Forelimb muscle (tissue), 1 donor: ENCODE results near the gene TMEM108. TPM values are rescaled to one million over a fixed set of nuclear protein-coding genes. Genes with fewer than 3 reads are reported as not detected.

Source experiments
- DNase-seq: peaks from one replicate; pipeline ENCODE4 v3.0.0-alpha.2; 2013; ENCODE audit warnings: low read depth
- polyA plus RNA-seq: library from polyadenylated mRNA; unstranded; fragments of 120-200 nt; gene quantifications from one replicate; pipeline ENCODE4 v1.2.1, GENCODE V29; 2013; ENCODE audit not compliant: insufficient read length

The TMEM108 gene
- polyA plus RNA-seq, 1 donor = 18.6 TPM

DNA sequence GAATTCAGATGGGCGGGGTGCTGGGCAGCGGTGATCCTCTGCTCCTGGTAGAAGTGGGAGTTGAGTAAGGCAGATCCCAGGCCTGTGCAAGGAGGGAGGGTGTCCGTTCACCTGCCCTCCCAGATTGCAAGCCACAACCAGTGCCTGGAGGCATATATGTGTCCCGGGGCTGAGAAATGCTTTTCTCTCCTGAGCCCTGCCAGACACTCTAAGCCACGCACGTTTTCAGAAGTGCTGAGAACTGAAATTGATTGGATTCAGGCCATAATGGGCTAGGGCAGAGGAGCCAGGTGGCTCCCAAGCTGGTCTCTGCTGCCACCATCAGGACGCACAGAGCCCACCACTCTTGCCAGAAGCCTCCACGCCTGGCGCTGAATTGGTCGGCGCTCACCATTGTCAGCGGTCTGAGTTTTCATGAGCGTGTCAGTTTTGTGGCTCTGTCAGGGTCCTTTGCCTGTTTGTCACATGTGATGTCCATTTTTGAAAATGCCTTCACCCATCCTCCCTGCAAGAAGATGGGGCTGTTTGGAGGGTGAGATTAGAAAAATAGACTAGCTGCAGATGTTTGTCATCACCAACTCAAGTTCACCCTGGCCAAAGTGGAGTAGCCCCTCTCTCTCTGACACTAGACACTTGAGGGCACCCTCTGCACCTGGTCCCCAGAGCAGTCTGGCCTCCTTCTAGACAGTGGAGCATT lies 346.3 kb downstream of the TMEM108 start:
- peak; percentile 43 for DNase-seq

DNA sequence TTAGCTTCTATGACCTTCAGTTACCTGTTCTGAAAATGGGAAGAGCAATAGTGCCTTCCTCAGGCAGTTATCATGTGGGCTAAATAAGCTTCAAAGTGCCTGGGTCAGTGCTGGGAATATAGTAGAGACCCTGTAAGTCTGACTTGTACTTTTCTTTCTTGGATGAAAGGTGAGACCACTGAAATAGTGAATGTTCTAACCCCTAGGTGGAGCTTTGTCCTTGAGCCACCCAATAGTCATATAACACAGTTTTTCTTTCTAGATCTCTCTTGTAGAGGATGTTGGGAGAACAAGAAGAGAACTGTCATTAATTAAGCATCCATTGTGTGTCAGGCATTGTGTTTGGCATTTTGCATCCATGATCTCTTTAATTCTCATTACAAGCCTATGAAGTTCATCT lies 348.7 kb downstream of the TMEM108 start:
- no peak for DNase-seq

DNA sequence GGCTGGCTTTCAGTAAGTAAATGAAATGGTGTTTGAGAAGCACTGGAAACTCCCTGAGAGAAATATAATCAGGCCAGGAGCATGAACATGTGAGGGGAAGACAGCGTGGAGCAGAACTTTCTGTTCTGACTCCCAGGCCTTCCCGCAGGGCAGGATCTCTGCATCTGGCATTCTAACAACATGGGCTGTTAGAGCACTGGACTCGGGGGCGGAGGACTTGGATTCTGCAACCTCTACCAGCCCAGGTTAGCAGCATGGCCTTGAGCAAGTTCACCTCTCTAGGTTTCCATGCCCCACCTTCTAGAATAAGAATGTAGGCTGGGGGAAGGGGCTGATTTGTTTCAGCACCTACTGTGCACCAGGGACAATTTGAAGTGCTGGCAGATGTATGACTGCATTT lies 349.1 kb downstream of the TMEM108 start:
- DNase-seq = no peak

DNA sequence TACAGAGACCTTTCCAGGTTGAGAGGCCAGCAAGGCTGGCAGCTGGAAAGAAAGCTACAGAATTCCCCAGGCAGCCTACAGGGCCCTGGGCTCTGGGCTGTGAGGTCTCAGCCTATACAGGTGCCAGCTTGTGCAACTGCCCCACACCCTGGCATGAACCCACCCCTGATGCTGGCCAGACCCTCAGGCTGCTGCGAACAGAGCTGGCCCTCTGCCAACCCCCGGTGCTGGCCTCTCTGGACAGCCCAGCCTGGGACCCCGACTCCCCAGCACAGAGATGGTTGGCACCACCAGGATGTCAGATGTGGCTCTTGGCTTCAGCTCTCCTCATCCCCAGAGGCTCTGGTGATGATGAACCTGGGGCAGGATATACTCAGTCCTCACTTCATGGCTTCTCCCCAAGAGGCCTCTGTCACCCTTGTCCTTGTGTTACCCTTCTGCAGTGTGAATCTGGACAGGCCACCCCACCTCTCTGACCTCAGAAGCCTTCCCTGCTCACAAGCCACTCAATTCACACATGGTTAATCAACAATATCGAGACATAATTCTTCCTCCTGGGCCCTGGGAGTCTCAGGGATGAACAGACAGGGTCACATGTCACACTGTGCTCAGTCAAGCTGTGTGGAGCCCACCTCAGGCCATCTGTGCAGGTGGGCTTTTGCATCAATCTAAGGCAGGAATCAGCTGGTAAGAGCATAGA lies 350.7 kb downstream of the TMEM108 start:
- DNase-seq = no peak

DNA sequence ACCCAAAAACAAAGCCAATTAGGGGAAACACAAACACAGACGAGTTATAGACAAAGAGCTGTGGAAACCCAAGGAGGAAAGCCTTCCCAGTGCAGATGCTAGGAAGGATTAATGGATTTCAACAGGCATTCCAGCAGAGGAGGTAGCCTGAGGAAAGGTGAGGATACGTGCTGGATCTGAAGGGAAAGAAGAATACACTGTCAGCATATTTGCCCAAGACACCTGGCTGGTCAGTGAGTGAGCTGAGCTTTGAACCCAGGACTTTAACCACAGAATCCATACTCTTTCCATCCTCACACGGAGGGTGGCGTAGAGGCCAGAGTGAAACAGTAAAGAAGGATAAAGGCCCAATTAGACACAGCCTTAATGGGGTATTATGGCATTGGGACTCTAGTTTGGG lies 352.5 kb downstream of the TMEM108 start:
- no peak for DNase-seq

DNA sequence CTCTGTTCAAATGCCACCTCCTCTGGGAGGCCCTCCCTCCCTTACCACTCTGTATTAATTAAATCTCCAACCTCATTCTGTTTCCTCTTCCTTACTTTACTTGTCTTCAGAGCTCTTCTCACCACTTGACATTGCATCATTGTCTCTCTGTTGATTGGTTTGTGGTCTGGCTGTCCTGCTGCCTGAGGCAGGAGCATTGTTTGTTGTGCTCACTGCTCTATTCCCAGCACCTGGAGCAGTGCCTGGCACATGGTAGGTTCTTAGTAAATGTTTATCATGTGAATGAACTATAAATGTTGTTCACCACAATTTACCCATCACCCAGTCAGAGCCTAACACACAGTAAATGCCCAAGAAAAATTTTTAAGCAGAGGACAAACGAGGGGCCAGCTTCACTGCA lies 355.0 kb downstream of the TMEM108 start:
- DNase-seq = no peak

DNA sequence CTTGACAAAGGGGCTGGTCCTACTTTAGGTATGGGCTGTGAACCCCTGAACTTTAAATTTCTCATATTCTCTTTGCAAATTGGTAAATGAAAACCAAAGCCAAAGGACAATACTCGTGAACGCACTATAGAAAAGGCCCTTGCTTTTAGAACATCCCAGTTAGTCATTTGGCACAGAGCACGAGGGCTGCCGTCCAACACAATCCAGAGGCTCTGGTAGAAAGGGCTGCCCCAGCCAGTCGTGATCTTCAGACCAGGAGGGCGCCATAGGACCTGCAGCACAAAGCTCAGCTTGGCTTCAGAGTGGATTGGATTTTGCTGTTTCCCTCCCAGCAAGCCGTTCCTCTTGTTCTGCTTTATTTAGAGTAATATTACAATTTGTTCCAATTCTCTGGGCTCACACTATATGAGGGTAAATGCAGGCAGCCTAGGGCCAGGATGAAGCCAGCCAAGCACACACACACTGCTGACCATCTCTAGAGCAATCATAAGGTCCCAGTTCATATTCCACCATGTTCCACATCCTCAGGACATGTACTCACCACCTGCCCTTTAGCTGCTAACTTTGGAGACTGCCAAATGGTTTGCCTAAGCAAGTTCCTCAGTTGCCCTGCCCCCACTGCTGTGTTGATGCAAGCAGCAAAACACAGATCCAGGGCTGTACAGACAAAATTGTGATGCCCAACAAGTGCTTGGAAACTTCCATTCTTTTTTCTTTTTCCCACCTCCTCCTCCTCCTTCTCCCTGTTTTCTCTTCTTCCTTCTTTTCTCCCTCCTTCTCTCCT lies 355.7 kb downstream of the TMEM108 start:
- DNase-seq = no peak

DNA sequence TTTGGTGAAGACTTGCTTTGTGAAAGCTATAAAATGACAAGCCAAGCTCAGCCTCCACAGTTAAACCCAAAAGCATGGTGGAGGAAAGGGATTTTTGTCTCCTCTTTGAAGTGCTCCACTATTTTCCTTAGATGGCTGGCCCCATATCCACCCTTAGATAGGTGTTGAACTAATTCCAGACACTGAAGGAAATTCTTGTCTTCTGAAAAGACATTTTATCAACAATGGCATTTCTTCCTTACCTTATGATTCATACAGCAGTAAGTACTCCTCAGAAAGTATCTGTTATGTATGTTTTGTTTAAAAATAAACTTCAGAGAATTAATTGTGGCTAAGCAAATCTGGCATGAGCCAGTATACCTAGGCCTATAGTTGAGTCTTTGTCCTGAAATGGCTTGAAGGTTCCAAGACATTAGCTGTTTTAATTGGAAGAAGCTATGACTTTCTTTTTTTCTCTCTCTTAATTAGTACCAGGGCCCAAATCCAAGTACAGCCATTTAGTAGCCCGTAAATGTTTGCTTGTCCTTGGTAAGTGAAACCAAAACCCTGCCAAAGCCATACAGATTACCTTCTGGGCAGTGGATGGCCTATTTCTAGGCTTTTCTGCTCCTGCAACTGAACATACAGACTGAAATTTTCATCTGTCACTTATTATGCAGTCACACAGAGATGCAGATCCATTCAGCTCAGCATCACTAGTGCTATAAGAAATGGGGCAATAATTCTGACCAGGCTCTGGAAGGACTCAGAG lies 356.5 kb downstream of the TMEM108 start:
- no peak for DNase-seq

DNA sequence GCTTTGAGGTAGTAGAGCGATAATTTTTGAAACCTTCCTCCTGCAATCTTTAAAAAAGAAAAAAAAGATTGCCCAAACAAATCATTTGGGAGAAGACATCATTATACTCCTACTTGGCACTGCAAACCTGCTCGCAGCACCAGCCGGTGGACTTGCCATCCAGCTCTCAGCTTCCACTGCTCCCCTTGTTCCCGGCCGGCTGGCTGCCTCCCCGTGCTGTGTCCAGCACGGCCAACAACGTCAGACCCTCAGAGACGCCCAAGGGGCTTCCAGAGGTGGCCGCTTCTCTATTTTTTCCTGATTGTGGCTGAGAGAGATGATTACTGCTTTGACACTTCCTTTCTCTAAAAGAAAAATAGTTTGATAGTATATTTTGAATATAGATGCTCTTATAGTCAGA lies 358.7 kb downstream of the TMEM108 start:
- no peak for DNase-seq

DNA sequence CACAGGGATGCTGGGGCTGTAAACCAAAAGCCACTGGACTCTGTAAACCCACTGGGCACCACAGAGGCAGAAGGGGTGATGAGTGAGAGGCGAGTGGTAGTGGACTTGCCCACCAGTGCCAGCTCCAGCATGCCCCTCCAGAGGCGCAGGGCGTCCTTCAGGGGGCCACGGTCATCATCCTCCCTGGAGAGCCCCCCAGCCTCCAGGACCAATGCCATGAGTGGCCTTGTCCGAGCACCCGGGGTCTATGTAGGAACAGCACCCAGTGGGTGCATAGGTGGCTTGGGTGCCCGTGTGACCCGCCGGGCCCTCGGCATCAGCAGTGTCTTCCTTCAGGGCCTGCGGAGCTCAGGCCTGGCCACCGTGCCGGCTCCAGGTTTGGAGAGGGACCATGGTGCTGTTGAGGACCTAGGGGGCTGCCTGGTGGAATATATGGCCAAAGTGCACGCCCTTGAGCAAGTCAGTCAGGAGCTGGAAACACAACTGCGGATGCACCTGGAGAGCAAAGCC lies 361.9 kb downstream of the TMEM108 start, which contains the start of gene BFSP2:
Gene BFSP2, plus strand, starts transcription at position 51 of the 510 bp plus-strand sequence. Its CDS starts 28 bp downstream, at position 79.
- DNase-seq = no peak

DNA sequence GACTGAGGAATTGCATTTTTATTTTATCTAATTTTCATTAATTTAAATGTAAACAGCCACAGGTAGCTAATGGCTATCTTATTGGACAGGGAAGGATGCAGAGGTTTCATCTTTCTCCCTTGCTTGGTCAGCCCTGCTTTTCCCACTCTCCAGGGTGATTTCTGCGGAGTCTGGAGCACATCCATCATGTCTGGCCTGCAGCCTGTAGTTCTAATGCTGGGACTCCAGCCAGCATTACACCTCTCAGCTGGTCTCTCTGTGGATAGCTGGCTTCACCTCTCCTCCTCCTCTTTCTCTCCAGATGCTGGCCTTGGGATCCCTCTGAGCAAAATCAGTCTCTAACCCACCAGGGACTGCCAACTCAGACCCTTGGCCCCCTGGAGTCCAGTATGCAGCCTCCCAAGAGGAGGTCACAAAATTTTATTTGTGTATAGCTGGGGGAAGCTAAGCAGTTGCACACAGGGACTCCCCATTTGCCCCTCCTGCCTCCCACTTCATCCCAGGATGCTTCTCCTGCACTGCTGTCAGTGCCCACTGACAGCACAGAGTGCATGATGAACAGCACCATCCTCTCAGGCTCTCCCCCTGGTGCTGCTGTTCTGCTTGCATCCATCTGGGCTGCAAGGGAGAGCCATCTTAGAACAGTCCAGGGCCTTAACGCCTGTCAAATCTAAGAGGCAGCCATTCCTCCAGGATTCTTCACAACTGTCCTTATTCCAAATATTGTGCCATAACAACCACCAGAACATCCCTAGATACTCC lies 363.4 kb downstream of the TMEM108 start:
- no peak for DNase-seq

DNA sequence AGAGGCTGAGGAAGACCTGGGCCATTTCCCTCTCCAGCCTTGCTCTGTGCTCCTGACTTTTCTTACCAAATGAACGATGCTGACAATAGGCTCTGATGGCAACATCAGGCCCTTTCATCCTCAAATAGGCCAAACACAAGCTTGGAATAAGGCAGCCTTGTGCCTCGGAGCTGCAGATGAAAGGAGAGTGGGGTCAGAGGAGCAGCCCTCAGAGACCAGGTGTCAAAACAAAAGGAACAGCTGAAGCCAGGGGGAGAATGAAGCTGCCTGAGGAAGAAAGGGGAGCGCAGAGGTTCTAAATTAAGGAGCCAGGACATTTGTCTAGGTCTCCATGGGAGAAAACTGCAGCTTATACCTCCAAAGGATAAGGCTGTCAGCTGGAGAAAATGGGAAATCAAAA lies 366.7 kb downstream of the TMEM108 start:
- no peak for DNase-seq

DNA sequence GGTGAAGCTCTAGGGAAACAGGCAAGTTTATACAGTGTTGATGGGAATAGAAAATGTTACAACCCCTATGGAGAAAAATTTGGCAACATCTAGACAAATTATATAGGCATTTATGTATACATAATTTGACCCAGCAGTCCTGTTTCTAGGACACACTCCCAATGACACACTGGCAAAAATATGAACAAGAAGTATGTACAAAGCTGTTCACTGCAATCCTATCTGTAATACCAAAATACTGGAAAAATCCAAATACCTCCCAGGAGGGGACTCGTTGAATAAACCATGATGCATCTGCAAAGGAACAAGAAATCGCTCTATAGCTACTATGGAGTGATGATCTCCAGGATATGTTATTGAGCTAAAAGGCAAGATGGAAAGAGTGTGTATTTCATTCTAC lies 370.2 kb downstream of the TMEM108 start:
- DNase-seq = no peak

DNA sequence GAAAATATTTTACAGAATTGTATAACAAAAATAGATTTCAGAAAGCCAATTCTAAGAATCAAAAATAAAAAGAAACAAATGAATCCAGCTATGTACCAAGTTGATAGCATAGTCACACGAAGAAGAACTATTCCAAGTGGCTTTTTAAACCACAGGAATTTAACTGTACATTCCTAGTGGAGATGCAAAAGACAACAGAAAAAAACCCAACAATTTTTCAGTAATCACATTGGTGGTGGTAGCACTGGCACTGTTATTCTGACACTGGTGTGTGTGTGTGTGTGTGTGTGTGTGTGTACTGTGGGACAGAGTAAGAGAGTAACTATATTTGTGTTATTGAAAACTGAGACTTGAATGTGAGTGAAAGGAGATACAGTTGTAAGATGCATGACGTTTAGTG lies 370.8 kb downstream of the TMEM108 start:
- DNase-seq = no peak

DNA sequence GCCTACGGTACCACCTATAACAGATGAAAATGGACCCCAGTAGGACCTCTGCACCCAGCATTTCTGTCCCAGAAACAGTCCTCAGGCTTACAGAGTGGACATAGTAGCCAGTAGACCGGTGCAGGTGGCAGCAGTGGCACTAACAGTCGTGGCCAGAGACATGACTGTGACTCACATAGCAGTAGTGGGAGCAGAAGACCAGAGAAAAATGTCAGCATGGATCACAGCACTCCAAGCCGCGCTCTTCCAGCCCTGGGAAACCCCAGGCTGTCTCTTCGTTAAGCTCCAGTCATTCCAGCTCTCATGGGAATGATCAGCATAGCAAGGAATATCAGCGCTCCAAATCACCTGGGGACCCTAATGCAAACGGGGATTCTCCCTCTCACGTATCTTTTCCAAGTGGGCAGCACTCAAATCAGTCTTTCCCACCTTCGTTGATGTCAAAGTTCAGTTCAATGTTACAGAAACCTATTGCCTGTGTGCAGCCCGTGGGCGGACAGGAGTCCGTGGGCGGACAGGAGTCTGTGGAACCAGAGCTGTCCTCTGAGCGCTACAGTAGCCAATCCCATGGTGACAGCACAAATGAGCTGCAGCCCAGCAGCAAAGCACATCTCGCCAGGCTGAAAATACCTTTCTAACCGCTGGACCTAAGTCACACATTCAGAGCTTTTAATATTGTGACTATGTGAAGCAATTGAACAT lies 372.2 kb downstream of the TMEM108 start:
- DNase-seq = no peak

DNA sequence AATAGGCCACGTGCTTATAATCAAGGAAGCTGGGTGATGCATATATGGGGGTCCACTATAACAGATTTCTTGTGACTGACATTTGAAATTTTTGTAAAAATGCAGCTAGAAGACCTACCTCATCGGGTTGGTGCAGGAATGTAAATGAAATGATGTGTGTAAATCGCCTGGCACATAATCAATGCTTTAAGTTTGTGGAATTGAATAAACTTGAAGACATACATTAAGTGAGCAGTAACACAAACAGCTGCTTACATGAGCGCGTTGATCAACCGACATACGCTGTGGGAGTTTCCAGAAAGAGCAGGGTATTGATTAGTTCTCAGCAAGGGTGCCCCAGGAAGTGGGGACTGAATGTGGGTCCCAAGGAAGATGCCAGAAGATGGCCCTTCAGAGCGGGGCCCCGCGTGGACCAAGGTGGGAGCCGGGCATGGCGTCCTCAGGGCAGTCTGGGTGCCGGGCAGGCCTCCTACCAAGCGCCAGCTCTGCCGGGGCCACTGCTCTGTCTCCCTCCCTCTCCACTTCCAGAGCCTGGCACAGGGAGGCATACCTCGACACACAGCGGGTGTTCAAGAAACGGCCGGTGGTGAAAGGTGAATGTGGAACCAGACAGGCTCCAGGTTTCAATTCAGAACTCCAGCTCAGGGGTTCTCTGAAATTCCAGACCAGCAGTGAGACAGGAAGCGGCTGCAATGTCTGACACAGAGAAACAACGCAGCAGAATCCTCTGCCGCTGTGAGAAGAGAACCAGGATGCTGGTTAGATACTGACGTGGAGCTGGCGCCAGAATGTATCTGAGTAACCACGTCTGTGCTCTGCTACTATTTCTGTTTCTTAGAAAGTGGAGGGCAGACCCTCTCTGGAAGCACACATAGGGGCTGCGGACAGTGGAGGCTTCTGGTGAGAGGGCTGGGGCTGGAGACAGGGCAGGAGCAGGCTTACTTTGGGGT lies 374.3 kb downstream of the TMEM108 start:
- no peak for DNase-seq

DNA sequence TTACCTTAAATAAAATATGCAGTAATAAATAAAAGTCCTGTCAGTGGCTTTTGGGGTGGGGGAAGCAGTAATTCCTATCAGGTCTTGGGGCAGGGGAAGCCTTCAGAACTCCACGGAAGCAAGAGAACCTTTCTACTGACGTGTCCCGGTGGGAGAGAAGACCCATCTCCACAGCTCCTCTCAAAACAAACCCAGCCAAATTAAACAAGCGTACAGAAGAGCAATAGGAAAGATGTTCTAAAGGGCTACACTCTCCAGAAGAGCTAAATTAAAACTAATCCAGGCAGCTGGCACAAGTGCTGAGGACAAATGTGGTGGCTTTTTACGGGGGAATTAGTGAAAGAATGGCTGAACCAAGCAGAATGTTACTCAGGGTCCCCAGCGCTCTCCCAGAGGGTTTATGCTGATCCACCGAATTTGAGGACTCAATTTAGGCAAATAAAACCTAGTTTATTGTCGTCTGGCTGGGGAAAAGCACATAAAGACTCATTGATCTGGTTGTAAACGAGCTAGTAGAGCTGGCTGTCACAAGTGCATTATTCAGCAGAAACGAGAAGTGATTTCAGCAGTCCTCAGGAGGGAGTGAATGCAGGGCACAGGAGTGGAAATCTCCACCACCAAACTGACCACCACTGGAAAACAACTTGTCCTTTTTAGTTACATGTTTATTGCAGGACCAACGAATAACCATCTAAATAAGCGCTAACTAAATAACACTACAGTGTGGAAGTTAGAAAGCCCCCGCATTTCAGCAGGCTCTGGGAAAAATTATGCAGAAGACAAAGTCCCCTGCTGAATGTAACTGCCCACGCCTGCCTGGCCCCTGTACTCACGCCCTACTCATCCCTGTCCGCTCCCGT lies 375.2 kb downstream of the TMEM108 start:
- no peak for DNase-seq

DNA sequence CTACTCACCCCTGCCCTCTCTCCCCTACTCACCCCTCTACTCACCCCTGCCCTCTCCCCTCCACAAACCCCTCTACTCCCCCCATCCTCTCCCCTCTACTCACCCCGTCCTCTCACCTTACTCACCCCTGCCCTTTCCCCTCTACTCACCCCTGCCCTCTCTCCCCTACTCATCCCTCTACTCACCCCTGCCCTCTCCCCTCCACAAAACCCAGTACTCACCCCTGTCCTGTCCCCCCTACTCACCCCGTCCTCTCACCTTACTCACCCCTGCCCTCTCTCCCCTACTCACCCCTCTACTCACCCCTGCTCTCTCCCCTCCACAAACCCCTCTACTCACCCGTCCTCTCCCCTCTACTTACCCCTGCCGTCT lies 375.8 kb downstream of the TMEM108 start:
- DNase-seq = no peak
